ENCODE data around the gene PCDH9. TPM values are rescaled to one million over a fixed set of nuclear protein-coding genes. Genes with fewer than 3 reads are reported as not detected.

Gene PCDH9
- total RNA-seq, 1 experiment from 2014 or later = 4.2 TPM

- H3K4me1 ChIP-seq (ENCODE audit: control insufficient read depth, insufficient read depth, low read length) = no peaks in the 10 kb centered on the region
- no peaks in the 10 kb centered on the region for H3K9me3 ChIP-seq (ENCODE audit: control insufficient read depth, insufficient read depth, low read depth, low read length)
- no peak overlapping the region for H3K4me3 ChIP-seq (ENCODE audit: low read depth in 2 of 2, low read length in 2 of 2)
- H3K27ac ChIP-seq (ENCODE audit: low read length) = no peak overlapping the region
- H3K27me3 ChIP-seq (ENCODE audit: control insufficient read depth, insufficient read depth, low read length) = no peaks in the 10 kb centered on the region
- ChIA-PET CTCF (interaction anchor here (0.7 kb wide), 1 partner anchor 48 kb away, joined by 4 read pairs; no protein-coding TSS in a partner anchor), POLR2A (no interaction called here)
- intact Hi-C loops (cut with micrococcal nuclease; ENCODE audit: unreplicated experiment) (no loop called here), in situ Hi-C loops (cut with HindIII; ENCODE audit: low pct_unique_long_range_greater_than_20kb, low sequenced_read_pairs) (no loop called here)
- TF ChIP-seq CTCF (IDR thresholded peaks at IDR 0.05) = no peak
- no peak for TF ChIP-seq TCF7L2 (IDR thresholded peaks at IDR 0.05; ENCODE audit: low read depth, low read length)
- TF ChIP-seq REST (IDR thresholded peaks at IDR 0.05; ENCODE audit: insufficient read depth in 1 of 2, low read depth in 2 of 2, low read length in 1 of 2) = no peak
- TF ChIP-seq SIN3A (IDR thresholded peaks at IDR 0.05; ENCODE audit: borderline replicate concordance, insufficient read depth, low read depth, low read length) = no peak
- no peaks in the 10 kb centered on the region for H3K36me3 ChIP-seq (ENCODE audit: control insufficient read depth, insufficient read depth, low read length)
- BruUV-seq (replicated peaks) = no TSS peak
- ATAC-seq (no peak), DNase-seq (ENCODE audit: low read depth, low spot score) (no peak)
Measured at GRCh38 chr13:66328476-66328875, 901.7 kb downstream of the PCDH9 start.

GRCh38 chr13:66323745-66324347 lies 906.3 kb downstream of the PCDH9 start:
- ChIA-PET POLR2A (no interaction called here), CTCF (interaction anchor here (0.7 kb wide), 1 partner anchor 914 kb away, joined by 7 read pairs; no protein-coding TSS in a partner anchor)
- Histone ChIP-seq H3K27me3 (ENCODE audit: control insufficient read depth, insufficient read depth, low read length) (no peaks in the 10 kb centered on the region), H3K4me1 (ENCODE audit: control insufficient read depth, insufficient read depth, low read length) (no peaks in the 10 kb centered on the region), H3K4me3 (ENCODE audit: low read depth in 2 of 2, low read length in 2 of 2) (no peak overlapping the region), H3K9me3 (ENCODE audit: control insufficient read depth, insufficient read depth, low read depth, low read length) (no peaks in the 10 kb centered on the region), H3K36me3 (ENCODE audit: control insufficient read depth, insufficient read depth, low read length) (no peaks in the 10 kb centered on the region), H3K27ac (ENCODE audit: low read length) (no peak overlapping the region)
- in situ Hi-C loops (cut with HindIII; ENCODE audit: low pct_unique_long_range_greater_than_20kb, low sequenced_read_pairs) (no loop called here), intact Hi-C loops (cut with micrococcal nuclease; ENCODE audit: unreplicated experiment) (no loop called here)
- TF ChIP-seq TCF7L2 (IDR thresholded peaks at IDR 0.05; ENCODE audit: low read depth, low read length) (no peak), POLR2AphosphoS5 (IDR thresholded peaks at IDR 0.05; ENCODE audit: low read depth, low read length) (no peak), REST (IDR thresholded peaks at IDR 0.05; ENCODE audit: insufficient read depth in 1 of 2, low read depth in 2 of 2, low read length in 1 of 2) (no peak), CTCF (IDR thresholded peaks at IDR 0.05) (no peak), SIN3A (IDR thresholded peaks at IDR 0.05; ENCODE audit: borderline replicate concordance, insufficient read depth, low read depth, low read length) (no peak)
- ATAC-seq = no peak
- BruUV-seq (replicated peaks) = no TSS peak
- DNase-seq (ENCODE audit: low read depth, low spot score) = no peak
